Chondrocyte (in vitro differentiated cells): ENCODE measurements around the gene DNASE1L3. TPM values are rescaled to one million over a fixed set of nuclear protein-coding genes. Genes with fewer than 3 reads are reported as not detected.
"Not testable (repeated sequence)": the region's sequence is repeated elsewhere in the genome, so short reads cannot be mapped to it uniquely, and the experiment has no call there.

Experiments used
- DNase-seq: peaks from one replicate; pipeline ENCODE4 v3.0.0; 2021; ENCODE audit warnings: mixed read lengths, low spot score
- H3K27ac Mint-ChIP-seq: one replicate; pipeline ENCODE4 v1.8.0; 2021; ENCODE audit warnings: mild to moderate bottlenecking, moderate library complexity, mixed read lengths; ENCODE audit not compliant: unreplicated experiment
- H3K27me3 Mint-ChIP-seq: 2 replicates; pipeline ENCODE4 v1.8.0; 2021; ENCODE audit warnings: low read depth, mixed read lengths
- H3K36me3 Mint-ChIP-seq: 2 replicates; pipeline ENCODE4 v1.8.0; 2021; ENCODE audit warnings: low read depth, mixed read lengths
- H3K4me1 Mint-ChIP-seq: 2 replicates; pipeline ENCODE4 v1.8.0; 2021; ENCODE audit warnings: low read depth, mild to moderate bottlenecking, mixed read lengths
- H3K4me3 Mint-ChIP-seq: one replicate; pipeline ENCODE4 v1.8.0; 2021; ENCODE audit warnings: mild to moderate bottlenecking, moderate library complexity, mixed read lengths; ENCODE audit not compliant: unreplicated experiment
- H3K9me3 Mint-ChIP-seq: 2 replicates; pipeline ENCODE4 v1.8.0; 2021; ENCODE audit warnings: low read depth, mixed read lengths
- total RNA-seq: library from RNA; stranded (reverse); gene quantifications from 3 replicates; pipeline ENCODE4 v1.2.1, GENCODE V29; 2021
- TF ChIP-seq, protein P1 (sequence below): fragments of 200-600 bp; sonication (generic); IDR thresholded peaks from 2 replicates; pipeline ENCODE4 v1.5.0; 2021; ENCODE audit warnings: antibody characterized with exemption, mild to moderate bottlenecking, moderate library complexity

The DNASE1L3 gene
- total RNA-seq, 1 donor from 2014 or later, result not detected

DNA sequence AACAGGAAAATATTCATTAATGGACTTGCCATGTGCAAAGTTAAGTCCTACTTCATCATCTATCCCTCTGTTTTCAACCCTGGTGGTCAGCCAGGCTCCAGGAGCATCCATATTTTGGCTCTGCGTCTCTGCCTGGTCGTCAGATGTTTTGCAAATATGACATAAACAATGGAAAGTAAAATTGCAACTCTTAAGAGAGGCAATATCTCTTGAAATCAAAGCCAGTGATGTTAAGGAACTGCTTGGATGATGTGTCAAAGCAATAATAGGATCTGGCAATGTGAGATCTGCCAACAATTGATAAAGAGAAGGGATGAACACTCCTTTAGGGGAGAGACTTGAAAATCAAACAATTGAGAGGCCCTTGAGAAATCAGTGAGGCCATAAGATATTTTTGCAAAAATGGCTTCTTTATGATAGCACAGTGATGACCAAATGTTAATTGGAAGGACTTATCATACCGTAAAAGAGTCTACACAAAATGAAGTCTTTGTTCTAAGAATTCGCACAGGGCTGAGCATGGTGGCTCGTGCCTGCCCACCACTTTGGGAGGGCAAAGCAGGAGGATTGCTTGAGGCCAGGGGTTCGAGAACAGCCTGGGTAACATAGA lies 33.3 kb upstream of the DNASE1L3 start:
- no peak overlapping the region for H3K27ac Mint-ChIP-seq
- DNase-seq, result no peak
- no peaks in the 10 kb centered on the region for H3K27me3 Mint-ChIP-seq
- H3K36me3 Mint-ChIP-seq, result no peaks in the 10 kb centered on the region
- TF ChIP-seq, protein P1, sequence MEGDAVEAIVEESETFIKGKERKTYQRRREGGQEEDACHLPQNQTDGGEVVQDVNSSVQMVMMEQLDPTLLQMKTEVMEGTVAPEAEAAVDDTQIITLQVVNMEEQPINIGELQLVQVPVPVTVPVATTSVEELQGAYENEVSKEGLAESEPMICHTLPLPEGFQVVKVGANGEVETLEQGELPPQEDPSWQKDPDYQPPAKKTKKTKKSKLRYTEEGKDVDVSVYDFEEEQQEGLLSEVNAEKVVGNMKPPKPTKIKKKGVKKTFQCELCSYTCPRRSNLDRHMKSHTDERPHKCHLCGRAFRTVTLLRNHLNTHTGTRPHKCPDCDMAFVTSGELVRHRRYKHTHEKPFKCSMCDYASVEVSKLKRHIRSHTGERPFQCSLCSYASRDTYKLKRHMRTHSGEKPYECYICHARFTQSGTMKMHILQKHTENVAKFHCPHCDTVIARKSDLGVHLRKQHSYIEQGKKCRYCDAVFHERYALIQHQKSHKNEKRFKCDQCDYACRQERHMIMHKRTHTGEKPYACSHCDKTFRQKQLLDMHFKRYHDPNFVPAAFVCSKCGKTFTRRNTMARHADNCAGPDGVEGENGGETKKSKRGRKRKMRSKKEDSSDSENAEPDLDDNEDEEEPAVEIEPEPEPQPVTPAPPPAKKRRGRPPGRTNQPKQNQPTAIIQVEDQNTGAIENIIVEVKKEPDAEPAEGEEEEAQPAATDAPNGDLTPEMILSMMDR, result no peak
- no peaks in the 10 kb centered on the region for H3K9me3 Mint-ChIP-seq
- no peaks in the 10 kb centered on the region for H3K4me1 Mint-ChIP-seq
- no peak overlapping the region for H3K4me3 Mint-ChIP-seq

- not testable (repeated sequence) for H3K4me1 Mint-ChIP-seq, DNase-seq, H3K9me3 Mint-ChIP-seq, H3K27ac Mint-ChIP-seq, H3K36me3 Mint-ChIP-seq, H3K27me3 Mint-ChIP-seq, H3K4me3 Mint-ChIP-seq
Observed at GRCh38 chr3:58242860-58243259, 32.1 kb upstream of the DNASE1L3 start.

- no peak overlapping the region for H3K27ac Mint-ChIP-seq
- H3K4me1 Mint-ChIP-seq, result peaks cover 5% of the 10 kb centered on the region
- no peak for DNase-seq
- no peaks in the 10 kb centered on the region for H3K36me3 Mint-ChIP-seq
- H3K9me3 Mint-ChIP-seq, result no peaks in the 10 kb centered on the region
- TF ChIP-seq, protein P1, result no peak
- H3K4me3 Mint-ChIP-seq, result no peak overlapping the region
- H3K27me3 Mint-ChIP-seq, result no peaks in the 10 kb centered on the region
Observed at GRCh38 chr3:58242340-58242739, 31.6 kb upstream of the DNASE1L3 start.

- Mint-ChIP-seq H3K9me3 (no peaks in the 10 kb centered on the region), H3K27me3 (no peaks in the 10 kb centered on the region), H3K27ac (no peak overlapping the region), H3K4me3 (no peak overlapping the region), H3K36me3 (no peaks in the 10 kb centered on the region), H3K4me1 (peaks cover 10% of the 10 kb centered on the region)
- DNase-seq, result no peak
- TF ChIP-seq, protein P1, result no peak
Observed at GRCh38 chr3:58241306-58242044, 30.7 kb upstream of the DNASE1L3 start.

GRCh38 chr3:58238830-58239229 lies 28.1 kb upstream of the DNASE1L3 start:
- Mint-ChIP-seq H3K27me3 (no peaks in the 10 kb centered on the region), H3K4me1 (peaks cover 15% of the 10 kb centered on the region), H3K36me3 (no peaks in the 10 kb centered on the region), H3K4me3 (peak overlapping the region; percentile 87), H3K9me3 (no peaks in the 10 kb centered on the region), H3K27ac (no peak overlapping the region)
- no peak for DNase-seq
- TF ChIP-seq, protein P1, result no peak
